ENCODE measurements around the gene SLC9A7. TPM values are rescaled to one million over a fixed set of nuclear protein-coding genes. Genes with fewer than 3 reads are reported as not detected.

Gene SLC9A7
- total RNA-seq, 1 donor from 2014 or later, result 11.4 TPM

DNA sequence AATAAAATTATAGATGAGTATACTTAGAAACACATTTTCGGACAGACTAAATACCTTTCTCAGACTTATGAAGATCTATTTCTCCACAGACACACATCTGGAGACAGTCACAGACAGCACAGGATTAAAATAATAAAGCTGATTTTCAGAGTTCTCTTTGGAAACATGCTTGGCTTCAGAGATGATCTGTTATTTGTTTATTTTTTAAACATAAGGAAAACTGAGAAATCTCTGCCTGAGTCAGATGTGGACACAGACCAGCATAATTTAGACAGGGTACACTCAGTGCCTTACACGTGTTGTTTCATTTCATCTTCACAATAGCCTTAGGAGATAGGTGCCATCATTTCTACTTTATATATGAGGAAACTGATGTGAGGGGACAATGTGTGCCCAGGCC, 92.1 kb downstream of the SLC9A7 start:
- TF ChIP-seq, protein P1, sequence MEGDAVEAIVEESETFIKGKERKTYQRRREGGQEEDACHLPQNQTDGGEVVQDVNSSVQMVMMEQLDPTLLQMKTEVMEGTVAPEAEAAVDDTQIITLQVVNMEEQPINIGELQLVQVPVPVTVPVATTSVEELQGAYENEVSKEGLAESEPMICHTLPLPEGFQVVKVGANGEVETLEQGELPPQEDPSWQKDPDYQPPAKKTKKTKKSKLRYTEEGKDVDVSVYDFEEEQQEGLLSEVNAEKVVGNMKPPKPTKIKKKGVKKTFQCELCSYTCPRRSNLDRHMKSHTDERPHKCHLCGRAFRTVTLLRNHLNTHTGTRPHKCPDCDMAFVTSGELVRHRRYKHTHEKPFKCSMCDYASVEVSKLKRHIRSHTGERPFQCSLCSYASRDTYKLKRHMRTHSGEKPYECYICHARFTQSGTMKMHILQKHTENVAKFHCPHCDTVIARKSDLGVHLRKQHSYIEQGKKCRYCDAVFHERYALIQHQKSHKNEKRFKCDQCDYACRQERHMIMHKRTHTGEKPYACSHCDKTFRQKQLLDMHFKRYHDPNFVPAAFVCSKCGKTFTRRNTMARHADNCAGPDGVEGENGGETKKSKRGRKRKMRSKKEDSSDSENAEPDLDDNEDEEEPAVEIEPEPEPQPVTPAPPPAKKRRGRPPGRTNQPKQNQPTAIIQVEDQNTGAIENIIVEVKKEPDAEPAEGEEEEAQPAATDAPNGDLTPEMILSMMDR (IDR thresholded peaks at IDR 0.05; ENCODE audit: unreplicated experiment), result no peak
- Mint-ChIP-seq H3K36me3 (ENCODE audit: low read depth, unreplicated experiment) (no peaks in the 10 kb centered on the region), H3K27me3 (ENCODE audit: unreplicated experiment) (no peaks in the 10 kb centered on the region), H3K9me3 (ENCODE audit: unreplicated experiment) (no peaks in the 10 kb centered on the region), H3K4me3 (ENCODE audit: unreplicated experiment) (no peak overlapping the region), H3K4me1 (ENCODE audit: unreplicated experiment) (peaks cover 20% of the 10 kb centered on the region), H3K27ac (ENCODE audit: unreplicated experiment) (no peak overlapping the region)
- no peak for DNase-seq (ENCODE audit: low spot score)

DNA sequence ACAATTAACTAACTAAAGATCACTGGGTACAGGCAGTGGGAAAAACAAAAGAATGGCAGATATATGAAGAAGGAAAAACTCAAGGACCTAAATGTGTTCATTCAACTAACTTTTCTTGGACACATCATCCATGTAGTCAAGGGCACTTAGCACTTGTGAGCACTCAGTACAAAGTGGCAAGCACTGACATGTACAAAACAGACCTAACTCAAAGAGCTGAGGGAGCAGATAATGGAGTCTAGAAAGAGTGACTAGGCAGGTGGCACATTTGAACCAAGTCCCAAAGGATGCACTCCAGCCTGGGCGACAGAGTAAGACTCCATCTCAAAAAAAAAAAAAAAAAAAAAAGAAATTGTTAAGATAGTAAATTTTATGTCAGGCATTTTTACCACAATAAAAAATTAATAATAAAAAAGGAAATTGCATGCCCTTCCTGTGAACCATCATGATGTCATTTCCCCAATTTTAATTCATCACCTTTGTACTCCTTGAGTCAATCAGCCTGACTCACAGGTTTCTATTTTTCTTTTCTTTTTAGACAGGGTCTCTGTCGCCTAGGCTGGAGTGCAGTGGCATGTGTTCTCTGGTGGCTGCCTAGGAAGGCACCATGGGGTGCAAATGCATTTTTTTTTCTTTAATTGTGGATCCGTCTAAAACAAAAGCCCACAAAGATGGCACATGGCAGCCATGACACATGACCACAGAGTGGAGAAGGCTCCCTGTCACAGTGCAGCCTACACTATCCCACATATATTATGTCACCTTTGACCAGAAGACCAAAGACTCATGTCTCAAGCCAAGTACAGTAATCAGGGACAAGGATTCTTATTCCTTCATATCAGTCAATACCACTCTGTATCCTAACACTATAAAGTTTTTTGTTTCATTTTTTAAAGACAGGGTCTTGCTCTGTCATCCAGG, 93.4 kb downstream of the SLC9A7 start:
- no peaks in the 10 kb centered on the region for H3K36me3 Mint-ChIP-seq (ENCODE audit: low read depth, unreplicated experiment)
- no peaks in the 10 kb centered on the region for H3K9me3 Mint-ChIP-seq (ENCODE audit: unreplicated experiment)
- no peaks in the 10 kb centered on the region for H3K27me3 Mint-ChIP-seq (ENCODE audit: unreplicated experiment)
- H3K4me1 Mint-ChIP-seq (ENCODE audit: unreplicated experiment), result peaks cover 11% of the 10 kb centered on the region
- no peak for DNase-seq (ENCODE audit: low spot score)
- TF ChIP-seq, protein P1 (IDR thresholded peaks at IDR 0.05; ENCODE audit: unreplicated experiment), result no peak
- no peak overlapping the region for H3K4me3 Mint-ChIP-seq (ENCODE audit: unreplicated experiment)
- H3K27ac Mint-ChIP-seq (ENCODE audit: unreplicated experiment), result no peak overlapping the region

GRCh38 chrX:46662188-46662958, 96.5 kb downstream of the SLC9A7 start:
- Mint-ChIP-seq H3K4me1 (ENCODE audit: unreplicated experiment) (no peaks in the 10 kb centered on the region), H3K27ac (ENCODE audit: unreplicated experiment) (no peak overlapping the region), H3K36me3 (ENCODE audit: low read depth, unreplicated experiment) (no peaks in the 10 kb centered on the region), H3K4me3 (ENCODE audit: unreplicated experiment) (no peak overlapping the region), H3K9me3 (ENCODE audit: unreplicated experiment) (no peaks in the 10 kb centered on the region), H3K27me3 (ENCODE audit: unreplicated experiment) (no peaks in the 10 kb centered on the region)
- no peak for DNase-seq (ENCODE audit: low spot score)
- TF ChIP-seq, protein P1 (IDR thresholded peaks at IDR 0.05; ENCODE audit: unreplicated experiment), result no peak

DNA sequence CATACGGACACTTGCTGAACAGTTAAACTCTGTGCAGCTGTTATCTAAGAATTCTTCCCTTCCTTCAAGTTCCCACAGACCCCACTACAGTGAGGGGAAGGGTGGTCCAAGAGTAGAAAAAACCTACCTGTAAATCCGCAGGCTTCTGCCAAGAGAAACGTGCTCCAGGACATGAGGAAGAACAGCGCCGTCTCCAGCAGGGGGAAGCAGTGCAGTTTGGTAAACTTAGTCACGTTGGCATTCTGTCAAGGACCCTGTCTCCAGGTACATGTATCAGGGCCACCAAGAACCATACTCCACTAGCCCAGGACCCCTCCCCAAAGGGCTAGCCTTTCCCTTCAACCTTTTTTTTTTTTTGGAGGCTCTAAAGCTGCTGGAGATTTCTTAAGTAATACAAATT, 105.4 kb downstream of the SLC9A7 start:
- no peak overlapping the region for H3K27ac Mint-ChIP-seq (ENCODE audit: unreplicated experiment)
- no peaks in the 10 kb centered on the region for H3K36me3 Mint-ChIP-seq (ENCODE audit: low read depth, unreplicated experiment)
- no peaks in the 10 kb centered on the region for H3K9me3 Mint-ChIP-seq (ENCODE audit: unreplicated experiment)
- TF ChIP-seq, protein P1 (IDR thresholded peaks at IDR 0.05; ENCODE audit: unreplicated experiment), result no peak
- peak; percentile 34 for DNase-seq (ENCODE audit: low spot score)
- no peak overlapping the region for H3K4me3 Mint-ChIP-seq (ENCODE audit: unreplicated experiment)
- H3K4me1 Mint-ChIP-seq (ENCODE audit: unreplicated experiment), result peaks cover 31% of the 10 kb centered on the region
- H3K27me3 Mint-ChIP-seq (ENCODE audit: unreplicated experiment), result peaks cover 2% of the 10 kb centered on the region
